Caco-2 (cell line): Measurements from ENCODE around the gene BTBD16. TPM values are rescaled to one million over a fixed set of nuclear protein-coding genes. Genes with fewer than 3 reads are reported as not detected.
A peak's percentile ranks its signal among the peaks of the same experiment; 100 is the strongest.

Experiments
- BruUV-seq: library from RNA; stranded (reverse); fragments of 400-500 nt; replicated peaks from 2 replicates; lab custom pipeline; 2021; lab: Mats Ljungman, UMichigan
- CTCF ChIA-PET: fragments of 300-600 bp; sonication (Branson Sonifier 250); formaldehyde crosslinking; loops from one replicate; lab custom pipeline; 2022; ENCODE audit warnings: antibody characterized with exemption; lab: Charles Lee
- POLR2A ChIA-PET: fragments of 300-600 bp; sonication (Branson Sonifier 250); formaldehyde crosslinking; loops from one replicate; lab custom pipeline; 2022; ENCODE audit warnings: antibody characterized with exemption; lab: Charles Lee
- DNase-seq, 2 experiments: peaks; one replicate each; pipeline versions ENCODE4 v3.0.0 to v3.0.0-alpha.2; 2020 to 2022
- H3K27me3 ChIP-seq: replicated peaks from 2 replicates; pipeline ENCODE4 v1.6.0; 2011; ENCODE audit warnings: low read length; ENCODE audit not compliant: control insufficient read depth, insufficient read depth
- H3K36me3 ChIP-seq: 2 replicates; pipeline ENCODE4 v1.5.1; 2011; ENCODE audit warnings: low read length; ENCODE audit not compliant: control insufficient read depth, insufficient read depth
- H3K4me1 ChIP-seq: fragments of 250-450 bp; sonication (Bioruptor Pico); 2 replicates; pipeline ENCODE4 v1.5.1; 2020; ENCODE audit warnings: mild to moderate bottlenecking
- H3K4me3 ChIP-seq: 2 replicates; pipeline ENCODE4 v1.5.1; 2011; ENCODE audit warnings: low read depth, mild to moderate bottlenecking, control low read depth, low read length
- H3K9me3 ChIP-seq: fragments of 250-450 bp; sonication (Bioruptor Pico); 2 replicates; pipeline ENCODE4 v1.5.1; 2020; ENCODE audit warnings: mild to moderate bottlenecking, moderate library complexity
- H3K27ac Mint-ChIP-seq: one replicate; pipeline ENCODE4 v1.8.0; 2022; ENCODE audit warnings: mixed read lengths; ENCODE audit not compliant: unreplicated experiment
- H3K27me3 Mint-ChIP-seq: one replicate; pipeline ENCODE4 v1.8.0; 2022; ENCODE audit warnings: mixed read lengths; ENCODE audit not compliant: insufficient read depth, unreplicated experiment
- H3K36me3 Mint-ChIP-seq: one replicate; pipeline ENCODE4 v1.8.0; 2022; ENCODE audit warnings: mild to moderate bottlenecking, mixed read lengths; ENCODE audit not compliant: insufficient read depth, unreplicated experiment
- H3K4me1 Mint-ChIP-seq: one replicate; pipeline ENCODE4 v1.8.0; 2022; ENCODE audit warnings: low read depth, mixed read lengths; ENCODE audit not compliant: unreplicated experiment
- H3K4me3 Mint-ChIP-seq: one replicate; pipeline ENCODE4 v1.8.0; 2022; ENCODE audit warnings: mild to moderate bottlenecking, moderate library complexity, mixed read lengths; ENCODE audit not compliant: unreplicated experiment
- H3K9me3 Mint-ChIP-seq: one replicate; pipeline ENCODE4 v1.8.0; 2022; ENCODE audit warnings: mixed read lengths; ENCODE audit not compliant: unreplicated experiment
- CTCF ChIP-seq, 2 experiments: fragments of 200-600 bp in 1 of 2; IDR thresholded peaks; 1 replicate in 1 of 2; 2 replicates in 1 of 2; pipeline versions ENCODE4 v1.5.1 to v1.8.0; 2011 to 2022; ENCODE audit warnings: antibody characterized with exemption in 1 of 2, control low read depth in 1 of 2, inconsistent platforms in 1 of 2, low read depth in 1 of 2, low read length in 1 of 2, mild to moderate bottlenecking in 1 of 2, moderate library complexity in 1 of 2; ENCODE audit not compliant: insufficient read depth in 1 of 2, severe bottlenecking in 1 of 2, unreplicated experiment in 1 of 2
- intact Hi-C: fragments of 100-400 bp; cut with micrococcal nuclease; formaldehyde crosslinking; loops from one replicate; pipeline ENCODE4 v1.10.0; 2022; ENCODE audit not compliant: unreplicated experiment
- total RNA-seq: library from RNA; stranded (reverse); gene quantifications from 2 replicates; pipeline ENCODE4 v1.2.3, GENCODE V29; 2022

The BTBD16 gene
- total RNA-seq, 1 experiment from 2014 or later = not detected

GRCh38 chr10:122293156-122293960 is 22.3 kb downstream of the BTBD16 start:
- Histone ChIP-seq H3K4me3 (no peak overlapping the region), H3K36me3 (no peaks in the 10 kb centered on the region), H3K27me3 (no peaks in the 10 kb centered on the region), H3K9me3 (no peaks in the 10 kb centered on the region), H3K4me1 (peaks cover 32% of the 10 kb centered on the region)
- BruUV-seq = TSS peak; percentile 41
- ChIA-PET CTCF (interaction anchor here (1.0 to 1.6 kb wide), 3 partner anchors 14 to 25 kb away, joined by 4 to 7 read pairs (median 5); no protein-coding TSS in a partner anchor), POLR2A (interaction anchor here (0.5 to 0.9 kb wide), 2 partner anchors 81 to 390 kb away, joined by 3 to 4 read pairs; no protein-coding TSS in a partner anchor)
- DNase-seq = no peak
- peaks cover 22% of the 10 kb centered on the region for H3K4me1 Mint-ChIP-seq
- H3K9me3 Mint-ChIP-seq = no peaks in the 10 kb centered on the region
- intact Hi-C loops = no loop called here
- no peaks in the 10 kb centered on the region for H3K36me3 Mint-ChIP-seq
- no peak overlapping the region for H3K4me3 Mint-ChIP-seq
- no peak for TF ChIP-seq CTCF (IDR thresholded peaks at IDR 0.05; ENCODE audit: insufficient read depth in 1 of 2, low read depth in 1 of 2, low read length in 1 of 2, severe bottlenecking in 1 of 2, unreplicated experiment in 1 of 2)
- peak overlapping the region; percentile 1 for H3K27ac Mint-ChIP-seq
- H3K27me3 Mint-ChIP-seq = no peaks in the 10 kb centered on the region

- Histone ChIP-seq H3K27me3 (no peaks in the 10 kb centered on the region), H3K4me1 (peaks cover 32% of the 10 kb centered on the region), H3K4me3 (no peak overlapping the region), H3K9me3 (no peaks in the 10 kb centered on the region), H3K36me3 (no peaks in the 10 kb centered on the region)
- Mint-ChIP-seq H3K27me3 (no peaks in the 10 kb centered on the region), H3K36me3 (no peaks in the 10 kb centered on the region), H3K4me3 (no peak overlapping the region), H3K27ac (peak overlapping the region; percentile 1), H3K4me1 (peaks cover 22% of the 10 kb centered on the region), H3K9me3 (no peaks in the 10 kb centered on the region)
- peak; percentile 61 to 90 for DNase-seq
- intact Hi-C loops = no loop called here
- no peak for TF ChIP-seq CTCF (IDR thresholded peaks at IDR 0.05; ENCODE audit: insufficient read depth in 1 of 2, low read depth in 1 of 2, low read length in 1 of 2, severe bottlenecking in 1 of 2, unreplicated experiment in 1 of 2)
- ChIA-PET CTCF (interaction anchor here (1.0 to 1.6 kb wide), 3 partner anchors 14 to 26 kb away, joined by 4 to 7 read pairs (median 5); no protein-coding TSS in a partner anchor), POLR2A (interaction anchor here (0.9 kb wide), 1 partner anchor 80 kb away, joined by 4 read pairs; no protein-coding TSS in a partner anchor)
- no TSS peak for BruUV-seq
These were observed 22.9 kb downstream of the BTBD16 start for GRCh38 chr10:122293961-122294380.

DNA sequence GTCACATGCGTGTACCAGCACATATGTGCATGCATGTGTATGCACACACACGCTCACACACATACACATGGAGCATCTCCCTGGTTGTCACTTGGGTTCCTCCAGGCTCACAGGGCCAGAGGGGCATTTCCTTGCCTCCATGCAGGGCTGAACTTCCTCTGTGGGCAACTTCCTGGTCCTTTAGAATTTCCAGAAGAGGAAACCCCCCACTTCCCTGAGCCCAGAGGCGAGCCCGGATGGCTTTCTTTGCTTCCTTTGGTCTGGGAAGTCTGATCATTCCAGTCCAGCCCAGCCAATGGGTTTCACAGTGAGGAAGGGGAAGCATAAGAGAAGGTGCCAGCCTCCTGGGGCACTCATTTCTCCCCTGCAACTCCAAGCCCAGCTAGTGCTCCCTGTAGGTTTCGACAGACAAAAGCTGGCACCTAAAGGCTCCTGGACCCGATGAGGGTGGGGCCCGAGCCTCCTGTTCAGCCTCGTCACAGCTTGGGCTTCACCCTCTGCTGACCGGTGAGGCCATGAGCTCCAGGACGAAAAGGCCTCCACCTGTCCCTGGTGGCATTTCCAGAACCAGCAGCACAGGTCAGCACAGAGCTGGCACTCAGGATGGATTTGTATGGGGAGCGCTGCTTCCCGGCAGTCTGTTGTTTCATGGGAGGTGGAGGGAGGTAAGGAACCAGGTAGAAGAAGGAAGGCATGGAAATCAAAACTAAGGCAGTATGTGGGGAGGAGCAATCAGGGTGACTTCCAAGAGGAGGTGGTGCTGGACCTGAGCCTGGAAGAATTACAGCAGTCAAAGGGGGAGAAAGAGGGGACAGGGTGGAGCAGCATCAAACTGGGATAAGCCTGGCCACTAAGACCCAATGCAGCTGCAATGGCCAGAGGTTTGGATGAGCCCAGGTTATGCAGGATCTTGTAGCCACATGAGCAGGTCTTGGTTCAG is 23.7 kb downstream of the BTBD16 start:
- H3K4me1 ChIP-seq = peaks cover 32% of the 10 kb centered on the region
- no TSS peak for BruUV-seq
- intact Hi-C loops = no loop called here
- DNase-seq = no peak
- no peaks in the 10 kb centered on the region for H3K27me3 Mint-ChIP-seq
- no peak overlapping the region for H3K4me3 Mint-ChIP-seq
- TF ChIP-seq CTCF (IDR thresholded peaks at IDR 0.05; ENCODE audit: insufficient read depth in 1 of 2, low read depth in 1 of 2, low read length in 1 of 2, severe bottlenecking in 1 of 2, unreplicated experiment in 1 of 2) = no peak
- no peak overlapping the region for H3K27ac Mint-ChIP-seq
- CTCF ChIA-PET = interaction anchor here (1.3 to 1.6 kb wide), 2 partner anchors 15 to 27 kb away, joined by 4 to 5 read pairs; no protein-coding TSS in a partner anchor
- H3K27me3 ChIP-seq = no peaks in the 10 kb centered on the region
- H3K9me3 ChIP-seq = no peaks in the 10 kb centered on the region
- peaks cover 22% of the 10 kb centered on the region for H3K4me1 Mint-ChIP-seq
- no peaks in the 10 kb centered on the region for H3K36me3 ChIP-seq
- H3K36me3 Mint-ChIP-seq = no peaks in the 10 kb centered on the region
- POLR2A ChIA-PET = no interaction called here
- H3K4me3 ChIP-seq = no peak overlapping the region
- H3K9me3 Mint-ChIP-seq = no peaks in the 10 kb centered on the region
